ENCODE results near the gene TMEM234. TPM values are rescaled to one million over a fixed set of nuclear protein-coding genes. Genes with fewer than 3 reads are reported as not detected.
A peak's percentile ranks its signal among the peaks of the same experiment; 100 is the strongest.

TMEM234 gene
- total and polyA plus RNA-seq, 2 of the 8 experiments (the other 6 are each of a cell fraction or from before 2014, with no cell fraction given) = 8.7 to 8.9 TPM

- Histone ChIP-seq H2BK20ac (ENCODE audit: low read length) (no peak overlapping the region), H4K91ac (replicated peaks; ENCODE audit: insufficient read length, low read length) (no peak overlapping the region), H4K5ac (ENCODE audit: insufficient read length, low read depth, low read length) (no peak overlapping the region), H4K20me1 (replicated peaks in 1 of 2; ENCODE audit: control insufficient read depth in 1 of 2, insufficient read depth in 2 of 2, low read length in 2 of 2) (peaks cover 0 to 7% of the 10 kb centered on the region in 2 experiments), H3K23ac (ENCODE audit: insufficient read length) (no peak overlapping the region), H3K56ac (replicated peaks; ENCODE audit: insufficient read length, low read depth, low read length) (no peak overlapping the region), H3K4me2 (ENCODE audit: insufficient read depth in 1 of 2, low read depth in 2 of 2, low read length in 2 of 2) (peak overlapping the region in 1 of 2 experiments; percentile 8; a peak in 2 of 4 replicates), H3K14ac (ENCODE audit: insufficient read length) (no peak overlapping the region), H3K23me2 (ENCODE audit: low read depth, low read length) (peaks cover 8% of the 10 kb centered on the region; the same call in 1 of the 2 replicates), H4K8ac (ENCODE audit: extremely low read depth, insufficient read depth, low read length) (no peak overlapping the region), H3K79me2 (ENCODE audit: control insufficient read depth in 1 of 2, insufficient read depth in 2 of 2, low read length in 2 of 2) (peaks cover 0 to 24% of the 10 kb centered on the region in 2 experiments; a peak in 3 of 4 replicates), H2AK5ac (ENCODE audit: low read depth, low read length) (no peak overlapping the region), H3K4me1 (replicated peaks in 1 of 4; ENCODE audit: control insufficient read depth in 3 of 4, insufficient read depth in 4 of 4, low read length in 3 of 4) (peaks cover 0 to 7% (median 2%) of the 10 kb centered on the region in 4 experiments; a peak in 3 of 7 replicates), H3K9ac (replicated peaks in 1 of 4; ENCODE audit: extremely low read depth in 1 of 4, low read depth in 3 of 4, low read length in 3 of 4) (no peak overlapping the region), H3K4me3 (ENCODE audit: extremely low read depth in 1 of 4, insufficient read depth in 2 of 4, low read depth in 3 of 4, low read length in 4 of 4) (no peak overlapping the region), H3K79me1 (ENCODE audit: low read depth, low read length) (0 out of 2 replicates have a peak, but pooled peaks cover 2% of the 10 kb centered on the region), H3K27ac (ENCODE audit: low read depth, low read length) (no peak overlapping the region), H3K18ac (ENCODE audit: extremely low read depth, low read length) (no peak overlapping the region), H3K36me3 (ENCODE audit: control insufficient read depth in 2 of 4, insufficient read depth in 4 of 4, low read length in 3 of 4) (peaks cover 16 to 40% (median 27%) of the 10 kb centered on the region in 4 experiments), H2AFZ (ENCODE audit: low read length) (no peak overlapping the region), H2BK15ac (ENCODE audit: low read length) (no peak overlapping the region), H3K9me3 (ENCODE audit: insufficient read depth in 2 of 2, low read depth in 1 of 2, low read length in 1 of 2) (no peaks in the 10 kb centered on the region), H3K27me3 (replicated peaks in 1 of 4; ENCODE audit: control insufficient read depth in 3 of 4, extremely low read depth in 1 of 4, insufficient read depth in 3 of 4, low read length in 3 of 4) (no peaks in the 10 kb centered on the region), H2BK12ac (ENCODE audit: low read depth, low read length) (no peak overlapping the region), H2BK5ac (ENCODE audit: low read depth, low read length) (no peak overlapping the region), H2BK120ac (replicated peaks; ENCODE audit: low read depth, low read length) (no peak overlapping the region), H3K4ac (replicated peaks; ENCODE audit: insufficient read length, low read depth, low read length) (no peak overlapping the region)
- TF ChIP-seq RBBP5 (IDR thresholded peaks at IDR 0.05; ENCODE audit: borderline replicate concordance, low read depth, low read length) = no peak
- TF ChIP-seq RAD21 (IDR thresholded peaks at IDR 0.05 in 1 of 2, conservative IDR thresholded peaks at IDR 0.05 in 1 of 2; ENCODE audit: low read depth in 2 of 2, low read length in 2 of 2) = peak in 1 of 2 experiments; percentile 33; a peak in 1 of 4 replicates
- DNase-seq (ENCODE audit: low read depth in 1 of 2, low spot score in 2 of 2) = no peak
- ChIA-PET POLR2A (ENCODE audit: partially characterized antibody) (interaction anchor here (0.9 to 8.0 kb wide), 11 partner anchors 8 to 169 kb away, joined by 3 to 52 read pairs (median 4); partner anchors contain the start of genes MARCKSL1 and TXLNA), CTCF (ENCODE audit: partially characterized antibody) (interaction anchor here (1.0 to 6.8 kb wide), 11 partner anchors 8 to 93 kb away, joined by 3 to 38 read pairs (median 3); partner anchors contain the start of genes DCDC2B and FAM167B)
- no peak for FAIRE-seq
- 93% methylated on average over 3 of the region's 3 CpGs; no CpG with 5 or more reads in 1 of the 2 experiments for WGBS, 2 experiments (ENCODE audit: extremely low coverage in 1 of 2, insufficient coverage in 1 of 2, insufficient read length in 1 of 2, insufficient replicate concordance in 2 of 2, low coverage in 1 of 2, low lambda C conversion rate in 2 of 2, missing lambda C conversion rate in 1 of 2)
These were observed 1.5 kb upstream of the TMEM234 start for GRCh38 chr1:32223683-32224082.

Measured in H1 (cell line).